LHCN-M2 (cell line): ENCODE measurements around the gene CHMP3. TPM values are rescaled to one million over a fixed set of nuclear protein-coding genes. Genes with fewer than 3 reads are reported as not detected.

Experiments
- DNase-seq: peaks from one replicate; pipeline ENCODE4 v3.0.0-alpha.2; 2012; ENCODE audit warnings: low read depth
- total RNA-seq: library from RNA; depleted of rRNA; stranded (reverse); fragments of >200 nt; gene quantifications from 2 replicates; pipeline ENCODE4 v1.2.3, GENCODE V29; 2014; rRNA removed

The CHMP3 gene
- total RNA-seq, 1 experiment from 2014 or later: 87.0 TPM

DNA sequence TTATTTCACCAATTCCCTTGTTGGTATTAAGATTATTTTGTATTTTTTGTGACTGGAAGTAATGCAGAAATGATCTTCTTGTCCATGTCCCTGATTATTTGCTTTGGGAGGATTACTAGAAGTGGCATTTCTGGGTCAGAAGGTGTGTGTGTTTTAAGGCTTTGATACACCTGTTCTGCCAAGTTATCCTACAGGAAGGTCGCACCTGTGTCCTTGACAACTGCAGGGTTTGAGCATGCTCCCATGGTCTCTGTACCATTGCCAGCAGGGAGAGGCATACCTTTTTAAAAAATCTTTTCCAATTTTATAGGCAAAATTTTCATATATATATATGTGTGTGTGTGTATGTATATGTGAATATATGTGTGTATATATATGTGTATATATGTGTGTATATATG lies 92.4 kb downstream of the CHMP3 start:
- DNase-seq: no peak

DNA sequence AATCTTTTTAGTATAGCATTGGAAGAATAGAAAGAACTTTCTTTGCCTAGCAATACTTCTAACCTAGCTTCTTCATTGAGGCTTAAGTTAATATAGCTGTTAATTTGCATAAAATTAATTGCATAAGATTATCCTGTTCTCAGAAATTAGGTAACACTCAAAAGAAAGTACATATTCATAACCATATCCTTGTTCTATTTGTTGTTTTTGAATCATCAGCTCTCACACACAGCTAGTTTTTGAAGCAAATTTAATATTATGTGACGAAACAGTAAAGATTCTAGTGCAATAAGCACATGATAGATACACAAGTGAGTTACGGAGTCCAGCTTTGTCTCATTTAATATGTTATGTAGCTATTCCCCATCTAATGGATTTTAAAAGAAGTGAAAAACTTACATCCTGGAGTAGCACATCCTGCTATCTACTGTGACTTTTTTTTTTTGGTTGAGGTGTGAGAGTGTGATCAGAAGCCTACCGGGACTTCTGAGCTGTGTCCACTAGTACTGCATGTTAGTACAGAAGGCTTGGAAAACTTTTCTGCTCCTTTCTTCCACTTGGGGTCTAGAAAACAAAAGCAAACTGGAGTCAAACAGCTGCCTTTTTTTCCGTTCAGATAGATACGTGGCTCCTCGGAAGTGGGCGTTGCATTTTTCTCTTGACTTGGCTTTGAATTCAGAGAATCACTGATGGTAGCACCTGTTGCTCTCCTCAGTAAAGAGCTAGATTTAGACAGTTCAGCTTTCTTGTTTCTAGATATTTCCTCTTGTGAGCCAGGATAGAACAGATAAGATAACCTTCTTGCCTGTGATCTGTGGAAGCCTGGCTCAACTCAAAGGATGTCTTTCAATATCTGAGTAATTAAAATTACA lies 94.8 kb downstream of the CHMP3 start:
- no peak for DNase-seq

DNA sequence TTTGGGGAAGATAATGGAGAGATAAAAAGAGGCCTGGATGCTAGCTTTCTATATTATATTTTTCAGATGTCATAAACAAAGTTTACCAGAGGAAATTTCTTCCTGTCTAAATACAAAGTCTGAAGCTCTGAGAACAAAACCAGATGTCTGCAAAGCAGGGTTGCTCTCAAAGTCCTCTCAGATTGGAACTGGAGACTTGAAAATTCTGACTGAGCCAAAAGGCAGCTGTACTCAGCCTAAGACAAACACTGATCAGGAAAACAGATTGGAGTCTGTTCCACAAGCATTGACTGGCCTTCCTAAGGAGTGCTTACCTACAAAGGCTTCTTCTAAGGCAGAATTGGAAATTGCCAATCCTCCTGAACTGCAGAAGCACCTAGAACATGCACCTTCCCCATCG lies 96.9 kb downstream of the CHMP3 start:
- no peak for DNase-seq

DNA sequence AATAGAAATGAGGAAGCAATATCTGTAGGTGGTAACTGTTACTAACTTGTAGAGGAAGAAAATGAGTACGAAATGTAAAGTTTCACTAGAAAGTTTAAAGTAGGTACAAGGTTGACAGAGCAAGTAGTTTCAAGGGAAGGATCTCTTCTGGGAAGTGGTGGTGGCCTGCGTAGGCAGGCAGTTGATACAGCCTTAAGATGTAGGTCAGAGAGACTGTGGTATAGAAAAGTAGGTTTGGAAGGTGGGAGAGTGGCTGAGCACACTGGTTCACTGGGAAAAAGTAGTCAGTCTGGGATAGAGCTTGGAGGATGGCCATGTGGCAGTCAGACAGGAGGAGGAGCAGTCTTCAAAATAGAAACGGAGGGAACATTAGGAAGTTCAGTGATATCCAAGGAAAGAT lies 98.6 kb downstream of the CHMP3 start:
- DNase-seq: no peak

DNA sequence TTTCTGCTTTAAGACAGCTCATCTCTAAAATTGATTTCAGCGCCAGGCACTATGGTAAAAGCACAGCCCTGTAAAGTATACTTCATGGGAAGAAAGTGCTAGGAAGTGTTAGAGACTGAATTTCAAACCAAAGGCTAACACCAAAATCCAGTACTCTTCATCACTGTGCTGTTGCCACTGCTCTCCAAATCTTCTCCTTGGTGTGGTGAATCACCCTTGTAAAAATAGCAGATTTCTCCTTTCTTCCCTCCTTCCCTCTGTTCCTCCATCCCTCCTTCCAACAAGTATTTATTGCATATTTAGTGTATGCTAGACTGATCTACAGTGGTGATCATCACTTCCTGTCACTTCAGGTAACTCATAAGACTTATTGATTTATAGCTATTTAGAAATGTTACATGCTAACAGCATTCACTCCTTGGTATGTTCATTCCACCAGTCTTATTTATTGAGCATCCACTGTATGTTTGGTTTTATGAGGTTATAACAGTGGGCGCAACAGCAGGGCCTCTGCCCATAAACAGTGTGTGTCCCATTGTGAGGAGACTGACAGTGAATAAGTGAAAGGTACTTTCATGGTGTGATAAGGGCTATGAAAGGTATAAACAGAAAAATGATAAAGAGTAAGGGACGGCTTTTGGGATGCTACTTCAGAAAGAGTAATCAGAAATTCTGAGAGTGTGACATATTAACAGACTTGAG lies 102.0 kb downstream of the CHMP3 start:
- no peak for DNase-seq

DNA sequence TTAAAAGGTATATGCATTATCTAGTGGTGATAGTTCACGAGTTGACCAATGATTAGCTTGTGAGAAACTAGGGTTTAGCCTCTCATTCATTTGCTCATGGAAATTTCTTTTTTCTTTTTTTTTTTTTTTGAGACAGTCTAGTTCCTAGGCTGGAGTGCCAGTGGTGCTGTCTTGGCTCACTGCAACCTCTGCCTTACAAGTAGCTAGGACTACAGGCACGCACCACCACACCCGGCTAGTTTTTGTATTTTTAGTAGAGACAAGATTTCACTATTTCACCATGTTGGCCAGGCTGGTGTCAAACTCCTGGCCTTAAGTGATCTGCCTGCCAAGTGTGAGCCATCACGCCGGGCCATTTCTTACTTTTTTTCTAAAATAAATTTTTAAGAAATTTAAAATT lies 108.1 kb downstream of the CHMP3 start:
- no peak for DNase-seq

DNA sequence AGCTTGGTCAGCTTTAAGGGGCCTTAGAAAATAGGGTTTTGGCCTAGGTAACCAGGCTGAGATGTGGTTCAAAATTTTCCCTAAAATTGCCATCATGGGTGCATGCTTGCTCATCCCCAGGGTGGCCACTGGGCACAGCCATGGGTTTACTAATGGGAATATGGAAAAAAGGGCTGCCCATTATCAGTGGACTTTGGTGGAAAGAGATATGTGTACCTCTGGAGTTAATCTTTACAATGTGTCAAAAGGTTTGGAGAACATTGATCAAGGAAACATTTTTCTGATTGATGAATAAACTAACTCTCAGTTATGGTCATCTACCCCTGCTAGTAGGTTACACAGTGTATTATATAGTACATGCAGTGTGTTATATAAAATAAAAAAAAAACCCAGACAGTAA lies 109.0 kb downstream of the CHMP3 start:
- no peak for DNase-seq

DNA sequence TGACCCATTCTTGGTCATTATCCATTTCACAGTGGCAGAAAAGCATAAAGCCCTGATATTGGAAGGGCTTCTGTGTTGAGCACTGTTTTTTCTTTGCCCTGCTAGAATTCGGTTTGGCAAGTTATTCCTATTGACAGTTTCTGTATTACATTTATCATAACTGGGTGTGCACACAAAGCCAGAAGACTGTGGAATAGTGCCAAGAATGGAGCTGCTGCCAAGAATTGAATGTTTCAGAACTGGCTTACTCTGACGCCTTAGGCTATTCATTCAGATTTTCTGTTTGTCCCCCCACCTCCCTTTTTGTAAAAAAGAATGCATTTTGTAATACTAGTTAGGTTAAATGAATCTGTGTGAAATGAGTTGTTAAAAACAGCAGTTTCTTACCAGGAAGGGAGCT lies 109.4 kb downstream of the CHMP3 start:
- peak; percentile 41 for DNase-seq

Other genes starting within 250 kb of the CHMP3 start
- gene REEP1, start 225.8 kb downstream of the CHMP3 start, total RNA-seq: 0.38 and 0.52 TPM in 2 replicates
- 18.9 and 20.4 TPM in 2 replicates for gene KDM3A, start 122.1 kb downstream of the CHMP3 start, total RNA-seq
- gene RNF103, start 60.4 kb upstream of the CHMP3 start, total RNA-seq: 15.7 and 19.3 TPM in 2 replicates
- gene RMND5A, start 156.8 kb upstream of the CHMP3 start, total RNA-seq: 15.1 and 16.6 TPM in 2 replicates
- gene CD8A, start 227.5 kb upstream of the CHMP3 start, total RNA-seq: not detected in 2 replicates